Right forelimb (tissue), 1 donor: Measurements from ENCODE around the gene RAD51C.
"Not testable (repeated sequence)": the region's sequence is repeated elsewhere in the genome, so short reads cannot be mapped to it uniquely, and the experiment has no call there.

ENCODE experiments used
- DNase-seq: peaks from one replicate; pipeline ENCODE4 v3.0.0-alpha.2; 2018

Gene RAD51C

DNA sequence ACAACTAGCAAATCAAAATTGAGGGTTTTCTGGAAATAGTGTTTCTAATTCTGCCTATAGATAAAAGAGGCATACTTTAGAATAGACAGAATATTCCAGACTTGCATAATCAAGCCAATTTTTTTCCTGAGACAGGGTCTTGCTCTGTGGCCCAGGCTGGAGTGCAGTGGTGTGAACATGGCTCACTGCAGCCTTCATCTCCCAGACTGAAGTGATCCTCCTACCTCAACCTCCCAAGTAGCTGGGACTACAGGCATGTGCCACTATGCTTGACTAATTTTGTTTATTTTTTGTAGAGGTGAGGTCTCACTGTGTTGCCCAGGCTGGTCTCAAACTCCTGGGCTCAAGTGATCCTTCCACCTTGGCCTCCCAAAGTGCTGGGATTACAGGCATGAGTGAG, 57.2 kb downstream of the RAD51C start:
- not testable (repeated sequence) for DNase-seq

DNA sequence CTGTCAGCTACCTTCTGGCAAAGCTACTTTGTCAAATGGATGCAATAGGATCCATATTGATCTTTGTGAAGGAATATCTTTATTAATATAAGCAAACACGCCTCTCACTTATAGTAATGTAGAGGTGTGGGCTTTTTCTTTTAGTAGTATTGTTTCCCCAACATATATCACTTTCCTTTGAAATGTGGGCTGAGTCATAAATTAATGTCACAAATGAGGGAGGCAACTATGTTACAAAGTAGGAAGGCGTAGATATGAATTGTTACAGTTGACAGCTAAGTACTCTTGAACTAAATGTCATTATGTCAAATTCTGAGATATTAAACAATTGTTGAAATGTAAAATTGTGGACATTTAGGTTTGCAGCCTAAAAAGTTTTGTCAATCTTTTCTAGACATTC, 60.6 kb downstream of the RAD51C start:
- DNase-seq, result no peak

DNA sequence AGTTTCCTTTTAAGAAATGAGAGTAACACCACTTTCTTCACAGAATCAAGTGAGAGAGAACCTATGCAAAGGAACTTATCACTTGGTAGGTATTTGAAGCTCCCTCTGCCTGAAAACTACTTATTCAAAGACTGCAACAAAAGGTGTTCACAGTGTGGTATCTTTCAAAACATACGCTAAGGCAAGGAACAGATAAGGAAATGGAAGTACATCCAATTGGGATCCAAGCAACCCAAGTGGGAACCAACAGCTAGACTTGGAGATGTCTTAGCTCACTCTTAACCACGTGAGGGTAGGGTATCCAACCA, 62.8 kb downstream of the RAD51C start:
- no peak for DNase-seq

DNA sequence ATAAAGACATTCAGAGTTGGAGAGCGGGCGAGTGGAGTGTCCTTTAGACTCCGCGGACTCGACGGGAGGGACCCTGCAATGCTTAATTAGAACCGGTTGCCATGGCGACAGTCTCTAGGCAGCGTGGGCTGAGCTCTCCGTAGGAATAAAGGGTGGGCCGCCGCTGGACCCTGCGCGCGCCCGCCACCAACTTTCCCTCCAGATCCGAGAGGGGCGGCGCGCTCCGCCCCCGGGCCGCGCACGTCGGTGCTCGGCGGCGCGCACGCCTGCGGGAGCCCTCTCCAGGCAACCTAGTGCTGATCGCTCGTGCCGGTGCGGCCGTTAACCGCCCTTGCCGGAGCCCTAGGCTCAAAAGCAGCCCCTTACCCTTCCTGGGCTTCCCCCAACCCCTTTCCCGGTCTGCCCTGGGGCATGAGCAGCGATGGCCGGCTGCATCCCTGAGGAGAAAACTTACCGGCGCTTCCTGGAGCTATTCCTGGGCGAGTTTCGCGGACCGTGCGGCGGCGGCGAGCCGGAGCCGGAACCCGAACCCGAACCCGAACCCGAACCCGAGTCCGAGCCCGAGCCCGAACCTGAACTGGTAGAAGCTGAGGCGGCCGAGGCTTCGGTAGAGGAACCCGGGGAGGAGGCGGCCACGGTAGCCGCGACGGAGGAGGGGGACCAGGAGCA, 63.3 kb downstream of the RAD51C start, which contains the start of gene PPM1E:
PPM1E (plus strand) TSS at position 278 of the 669 bp plus-strand sequence.
- peak; percentile 75 for DNase-seq

DNA sequence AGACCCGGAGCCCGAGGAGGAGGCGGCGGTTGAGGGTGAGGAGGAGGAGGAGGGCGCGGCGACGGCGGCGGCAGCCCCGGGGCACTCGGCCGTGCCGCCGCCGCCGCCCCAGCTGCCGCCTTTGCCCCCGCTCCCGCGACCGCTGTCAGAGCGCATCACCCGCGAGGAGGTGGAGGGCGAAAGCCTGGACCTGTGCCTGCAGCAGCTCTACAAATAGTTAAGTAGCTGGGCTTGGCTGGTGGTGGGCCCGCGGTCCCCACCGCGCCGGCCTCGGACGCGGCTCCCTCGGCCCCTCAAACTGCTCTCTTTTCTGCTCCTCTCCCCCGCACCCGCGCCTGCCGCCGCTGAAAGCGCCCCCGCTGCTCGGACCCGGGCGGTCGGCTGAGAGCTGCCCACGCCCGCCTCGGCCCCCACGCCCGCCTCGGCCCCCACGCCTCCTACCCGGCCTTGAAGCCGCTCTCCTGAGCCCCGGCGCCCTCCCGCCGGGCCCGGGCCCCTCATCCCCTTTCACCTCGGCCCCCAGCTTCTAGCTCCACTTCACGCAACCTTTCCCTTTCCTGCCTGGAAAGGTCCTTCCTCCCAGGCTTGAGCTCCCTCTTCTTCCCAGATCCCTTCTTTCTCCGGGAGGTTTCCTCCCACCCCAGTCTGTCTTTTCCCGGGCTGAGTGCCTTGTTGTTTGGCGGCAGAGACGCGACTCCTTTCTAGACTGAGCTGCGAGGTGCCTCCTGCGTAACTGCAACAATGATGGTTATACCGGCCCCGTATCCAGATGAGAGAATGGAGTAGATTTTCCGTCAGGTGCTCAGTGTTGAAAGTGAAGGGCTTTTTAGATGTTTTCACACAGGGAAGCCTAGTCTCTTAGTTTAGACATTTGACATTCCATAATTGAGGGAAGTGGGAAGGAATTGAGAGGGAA, 64.1 kb downstream of the RAD51C start:
- peak; percentile 41 for DNase-seq

DNA sequence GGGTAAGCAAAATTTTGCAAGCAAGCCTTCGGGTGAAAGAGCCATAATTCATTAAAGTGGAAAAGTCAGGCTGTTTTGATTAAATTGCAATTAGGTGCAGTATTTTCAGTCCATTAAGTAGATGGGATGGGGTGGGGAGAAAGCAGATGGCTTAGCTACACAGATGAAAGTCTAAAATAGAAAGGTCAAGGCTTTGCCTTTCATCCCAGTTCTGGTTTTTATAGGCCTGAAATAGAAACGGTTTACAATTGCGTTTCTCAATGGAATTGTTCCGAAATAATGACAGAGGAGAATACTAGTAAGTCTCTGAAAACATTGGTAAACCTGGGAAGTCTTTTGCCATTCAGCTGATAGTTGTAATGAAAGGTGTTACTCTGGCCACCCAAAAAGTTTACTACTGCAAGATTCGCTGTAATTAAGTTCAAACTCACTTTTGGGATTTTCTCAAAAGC, 64.8 kb downstream of the RAD51C start:
- DNase-seq, result no peak

DNA sequence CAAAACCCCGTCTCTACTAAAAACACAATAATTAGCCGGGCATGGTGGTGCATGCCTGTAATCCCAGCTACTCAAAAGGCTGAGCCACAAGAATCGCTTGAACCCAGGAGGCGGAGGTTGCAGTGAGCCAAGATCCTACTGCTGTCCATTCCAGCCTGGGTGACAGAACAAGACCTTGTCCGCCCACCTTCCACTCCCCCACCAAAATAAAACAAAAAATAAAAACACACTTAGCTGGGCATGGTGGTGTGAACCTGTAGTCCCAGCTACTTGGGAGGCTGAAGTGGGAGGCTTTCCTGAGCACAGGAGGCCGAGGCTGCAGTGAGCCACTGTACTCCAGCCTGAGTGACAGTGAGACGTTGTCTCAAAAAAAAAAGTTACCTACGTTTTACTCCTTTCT, 66.5 kb downstream of the RAD51C start:
- no peak for DNase-seq

DNA sequence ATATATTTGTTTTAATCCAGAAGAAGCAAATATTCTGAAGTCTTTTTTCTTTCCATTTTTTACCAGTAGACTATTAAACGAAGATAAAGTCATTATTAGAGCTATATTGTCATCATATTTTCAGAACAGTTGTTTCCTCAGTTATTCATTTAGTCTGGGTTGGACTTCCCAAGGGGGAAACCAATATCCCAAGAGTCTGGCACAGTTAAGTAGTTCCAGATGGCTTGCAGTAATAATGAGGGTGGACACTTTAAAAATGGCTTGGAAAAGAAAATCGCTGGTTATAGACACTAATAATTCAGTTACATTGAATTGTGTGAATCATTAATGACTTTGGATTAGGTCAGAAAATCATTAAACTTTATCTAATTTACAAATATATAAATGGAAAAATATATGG, 67.1 kb downstream of the RAD51C start:
- no peak for DNase-seq

DNA sequence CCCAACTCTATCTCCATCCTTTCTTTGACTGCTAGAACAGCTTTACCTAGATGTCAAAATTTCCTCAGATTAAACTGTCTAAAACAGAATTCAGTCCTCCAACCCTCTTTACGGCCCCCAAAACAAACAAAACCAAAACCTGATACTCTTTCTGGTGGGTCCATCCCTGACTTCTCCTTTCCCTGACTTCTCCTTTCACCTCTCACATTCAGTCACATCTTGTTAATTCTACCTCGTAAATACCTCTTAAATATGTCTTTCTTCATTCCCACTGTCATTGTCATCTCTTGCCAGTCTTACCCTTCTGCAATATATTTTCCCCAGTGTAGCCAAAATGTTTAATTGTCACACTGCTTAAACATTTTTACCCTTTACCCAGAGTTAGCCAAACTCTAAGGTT, 67.8 kb downstream of the RAD51C start:
- no peak for DNase-seq

DNA sequence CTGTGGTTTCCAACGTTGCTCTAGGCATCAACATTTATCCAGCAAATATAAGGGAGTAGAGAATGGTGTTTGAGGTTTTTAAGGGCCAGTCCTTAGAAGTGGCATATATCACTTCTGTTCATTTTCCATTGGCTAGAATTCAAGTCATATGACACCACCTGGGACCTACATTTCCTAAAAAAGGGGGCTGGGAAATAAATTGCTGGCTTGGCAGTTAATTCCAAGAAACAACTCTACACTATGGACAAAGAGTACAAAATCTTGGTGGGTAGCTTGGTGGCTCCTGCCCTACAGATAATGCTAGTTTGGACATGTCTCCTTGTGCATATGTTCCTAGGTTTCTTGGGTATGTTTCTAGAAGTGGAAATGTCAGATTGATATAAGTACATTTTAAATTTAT, 70.9 kb downstream of the RAD51C start:
- no peak for DNase-seq

DNA sequence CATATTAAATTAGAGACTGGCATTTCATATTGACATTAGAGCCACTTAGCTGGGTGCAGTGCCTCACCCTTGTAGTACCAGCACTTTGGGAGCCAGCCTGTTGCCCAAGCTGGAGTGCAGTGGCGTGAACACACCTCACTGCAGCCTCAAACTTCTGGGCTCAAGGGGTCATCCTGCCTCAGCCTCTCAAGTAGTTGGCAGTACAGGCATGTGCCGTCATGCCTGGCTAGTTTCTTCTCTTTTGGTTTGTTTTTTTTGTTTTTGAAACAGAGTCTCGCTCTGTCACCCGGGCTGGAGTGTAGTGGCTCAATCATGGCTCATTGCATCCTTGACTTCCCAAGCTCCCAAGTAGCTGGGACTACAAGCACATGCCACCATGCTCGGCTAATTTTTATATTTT, 72.0 kb downstream of the RAD51C start:
- no peak for DNase-seq

DNA sequence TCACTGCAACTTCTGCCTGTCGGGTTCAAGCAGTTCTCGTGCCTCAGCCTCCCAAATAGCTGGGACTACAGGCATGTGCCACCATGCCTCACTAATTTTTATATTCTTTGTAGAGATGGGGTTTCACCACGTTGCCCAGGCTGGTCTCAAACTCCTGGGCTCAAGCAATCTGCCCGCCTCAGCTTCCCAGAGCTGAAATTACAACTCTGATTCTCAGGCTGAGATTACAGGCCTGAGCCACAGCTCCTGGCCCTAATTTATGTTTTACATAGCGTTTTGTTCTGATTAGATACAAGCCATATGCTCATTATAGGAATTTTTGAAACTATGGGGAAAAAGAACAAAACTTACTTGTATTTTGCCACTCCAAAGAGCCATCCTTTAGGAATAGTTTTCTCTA, 86.1 kb downstream of the RAD51C start:
- DNase-seq, result not testable (repeated sequence)

DNA sequence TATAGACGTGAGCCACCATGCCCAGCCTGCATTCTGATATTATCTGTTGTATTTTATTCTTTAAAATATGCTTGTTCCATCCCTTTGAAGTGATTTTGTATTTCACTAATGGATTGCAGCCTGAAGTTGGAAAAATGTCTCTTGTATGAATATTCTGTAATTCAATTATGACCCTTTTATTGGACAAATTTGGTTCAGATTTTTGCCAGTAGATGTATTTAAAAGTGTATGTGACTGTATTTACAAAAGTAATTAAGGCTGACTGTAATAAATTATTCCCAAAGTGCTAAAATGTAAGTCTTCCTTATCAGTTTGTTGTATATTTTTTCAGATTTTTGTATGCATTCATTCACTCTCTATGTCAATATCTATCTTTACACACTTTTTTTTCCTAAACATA, 87.0 kb downstream of the RAD51C start:
- no peak for DNase-seq

DNA sequence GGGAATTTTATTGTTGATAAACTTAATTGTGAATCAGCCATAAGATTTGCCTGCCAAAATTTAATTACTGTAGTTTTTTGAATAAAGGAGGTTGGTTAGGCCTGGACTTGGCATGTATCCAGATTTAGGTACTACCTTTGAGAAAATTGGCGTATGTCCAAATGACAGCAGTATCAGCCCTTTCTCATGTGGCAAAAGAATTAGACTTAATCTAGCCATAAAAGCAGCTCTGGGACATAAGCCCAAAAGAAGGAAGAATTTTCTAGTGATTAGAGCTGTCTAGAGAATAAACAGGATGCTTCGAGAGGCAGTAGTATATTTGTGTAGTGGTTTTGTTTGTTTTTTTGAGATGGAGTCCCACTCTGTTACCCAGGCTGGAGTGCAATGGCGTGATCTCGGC, 91.0 kb downstream of the RAD51C start:
- no peak for DNase-seq

DNA sequence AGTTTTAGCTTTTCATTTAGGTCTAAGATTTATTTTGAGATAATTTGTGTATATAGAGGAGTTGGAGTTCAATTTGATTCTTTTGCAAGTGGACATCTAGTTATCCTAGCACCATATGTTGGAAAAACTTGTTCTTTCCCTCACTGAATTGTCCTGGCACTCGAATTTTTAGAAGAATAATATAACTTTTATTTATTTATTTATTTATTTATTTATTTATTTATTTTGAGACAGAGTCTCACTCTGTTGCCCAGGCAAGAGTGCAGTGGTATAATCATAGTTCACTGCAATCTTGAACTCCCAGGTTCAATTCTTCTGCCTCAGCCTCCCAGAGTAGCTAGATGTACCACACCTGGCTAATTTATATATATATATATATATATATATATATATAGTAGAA, 92.7 kb downstream of the RAD51C start:
- no peak for DNase-seq
